ENCODE measurements around the gene CACNA1S.

CACNA1S gene

DNA sequence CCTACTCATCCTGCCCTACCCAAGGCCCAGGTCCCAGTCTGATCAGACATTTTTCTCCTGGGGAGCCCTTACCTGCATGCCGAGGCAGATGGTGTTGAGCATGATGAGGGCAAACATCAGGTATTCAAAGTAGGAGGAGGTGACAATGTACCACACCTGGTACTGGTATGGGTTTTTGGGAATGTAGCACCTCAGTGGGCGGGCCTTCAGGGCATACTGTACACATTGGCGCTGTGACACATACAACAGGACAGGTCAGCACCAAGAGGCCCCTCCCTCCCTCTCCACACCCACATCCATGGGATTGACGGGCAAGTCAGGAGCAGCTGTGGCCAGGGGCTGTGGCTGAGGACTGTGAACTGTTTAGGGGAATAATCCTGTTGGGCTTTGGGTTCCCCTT is 51.6 kb downstream of the CACNA1S start:
- no peak for DNase-seq
- Histone ChIP-seq H3K9me3 (no peaks in the 10 kb centered on the region), H3K27me3 (no peaks in the 10 kb centered on the region), H3K4me1 (no peaks in the 10 kb centered on the region), H3K36me3 (no peaks in the 10 kb centered on the region), H3K4me3 (ENCODE audit: low read depth, low read length) (no peak overlapping the region)
- TF ChIP-seq, protein P1, sequence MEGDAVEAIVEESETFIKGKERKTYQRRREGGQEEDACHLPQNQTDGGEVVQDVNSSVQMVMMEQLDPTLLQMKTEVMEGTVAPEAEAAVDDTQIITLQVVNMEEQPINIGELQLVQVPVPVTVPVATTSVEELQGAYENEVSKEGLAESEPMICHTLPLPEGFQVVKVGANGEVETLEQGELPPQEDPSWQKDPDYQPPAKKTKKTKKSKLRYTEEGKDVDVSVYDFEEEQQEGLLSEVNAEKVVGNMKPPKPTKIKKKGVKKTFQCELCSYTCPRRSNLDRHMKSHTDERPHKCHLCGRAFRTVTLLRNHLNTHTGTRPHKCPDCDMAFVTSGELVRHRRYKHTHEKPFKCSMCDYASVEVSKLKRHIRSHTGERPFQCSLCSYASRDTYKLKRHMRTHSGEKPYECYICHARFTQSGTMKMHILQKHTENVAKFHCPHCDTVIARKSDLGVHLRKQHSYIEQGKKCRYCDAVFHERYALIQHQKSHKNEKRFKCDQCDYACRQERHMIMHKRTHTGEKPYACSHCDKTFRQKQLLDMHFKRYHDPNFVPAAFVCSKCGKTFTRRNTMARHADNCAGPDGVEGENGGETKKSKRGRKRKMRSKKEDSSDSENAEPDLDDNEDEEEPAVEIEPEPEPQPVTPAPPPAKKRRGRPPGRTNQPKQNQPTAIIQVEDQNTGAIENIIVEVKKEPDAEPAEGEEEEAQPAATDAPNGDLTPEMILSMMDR (IDR thresholded peaks at IDR 0.05; ENCODE audit: low read depth, low read length): no peak

DNA sequence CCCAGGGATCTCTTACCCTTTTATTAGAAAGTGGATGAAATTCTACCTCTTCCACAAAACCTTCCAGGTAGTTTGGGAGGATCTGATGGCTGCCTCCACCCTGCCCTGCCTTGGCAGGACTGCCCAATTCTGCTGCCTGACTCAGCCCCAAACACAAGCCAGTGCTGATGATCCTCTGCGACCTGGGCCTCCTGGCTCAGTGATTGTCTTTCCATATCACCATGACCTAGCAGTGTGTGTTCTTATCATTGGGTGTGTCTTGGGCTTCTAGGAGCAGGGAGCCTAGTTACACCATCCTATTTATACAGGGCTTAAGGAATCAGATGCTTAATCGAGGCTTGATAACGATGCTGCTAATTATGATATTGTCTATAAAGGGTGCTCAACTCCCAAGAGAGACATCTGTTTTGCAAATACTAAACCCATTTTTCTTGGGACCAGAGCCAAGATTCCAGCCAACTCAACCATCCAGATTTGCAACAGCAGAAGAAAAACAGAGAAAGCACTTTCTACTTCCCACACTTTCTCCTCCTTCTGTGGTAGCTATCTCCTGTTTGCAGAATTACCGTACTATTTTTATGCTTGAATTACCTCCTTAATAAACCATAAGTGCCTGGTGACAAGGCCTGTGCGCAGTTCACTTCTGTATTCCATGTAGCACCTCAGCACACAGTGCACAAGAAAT is 52.2 kb downstream of the CACNA1S start:
- Histone ChIP-seq H3K4me1 (no peaks in the 10 kb centered on the region), H3K36me3 (no peaks in the 10 kb centered on the region), H3K27me3 (no peaks in the 10 kb centered on the region), H3K9me3 (no peaks in the 10 kb centered on the region), H3K4me3 (ENCODE audit: low read depth, low read length) (no peak overlapping the region)
- TF ChIP-seq, protein P1 (IDR thresholded peaks at IDR 0.05; ENCODE audit: low read depth, low read length): no peak
- no peak for DNase-seq

DNA sequence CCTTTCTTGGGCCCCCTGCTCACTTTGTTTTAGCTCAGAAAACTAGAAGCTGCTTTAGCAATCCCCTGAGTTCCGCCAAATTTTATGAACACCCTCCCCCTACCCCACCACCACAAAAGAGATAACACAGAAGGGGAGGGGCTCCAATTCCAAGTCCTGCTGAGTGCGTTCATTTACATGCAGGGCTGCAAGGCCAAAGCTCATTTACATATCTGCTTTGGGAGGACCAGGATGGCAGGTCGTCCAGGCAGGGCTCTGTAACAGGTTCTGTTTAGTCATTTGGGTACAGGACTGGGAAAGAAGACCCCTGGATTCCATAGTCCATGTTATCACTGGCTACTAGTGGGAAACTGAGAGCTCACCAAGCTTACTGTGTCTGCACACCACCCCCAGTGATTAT is 52.8 kb downstream of the CACNA1S start:
- Histone ChIP-seq H3K27me3 (no peaks in the 10 kb centered on the region), H3K36me3 (no peaks in the 10 kb centered on the region), H3K4me3 (ENCODE audit: low read depth, low read length) (no peak overlapping the region), H3K4me1 (no peaks in the 10 kb centered on the region), H3K9me3 (no peaks in the 10 kb centered on the region)
- TF ChIP-seq, protein P1 (IDR thresholded peaks at IDR 0.05; ENCODE audit: low read depth, low read length): no peak
- no peak for DNase-seq

DNA sequence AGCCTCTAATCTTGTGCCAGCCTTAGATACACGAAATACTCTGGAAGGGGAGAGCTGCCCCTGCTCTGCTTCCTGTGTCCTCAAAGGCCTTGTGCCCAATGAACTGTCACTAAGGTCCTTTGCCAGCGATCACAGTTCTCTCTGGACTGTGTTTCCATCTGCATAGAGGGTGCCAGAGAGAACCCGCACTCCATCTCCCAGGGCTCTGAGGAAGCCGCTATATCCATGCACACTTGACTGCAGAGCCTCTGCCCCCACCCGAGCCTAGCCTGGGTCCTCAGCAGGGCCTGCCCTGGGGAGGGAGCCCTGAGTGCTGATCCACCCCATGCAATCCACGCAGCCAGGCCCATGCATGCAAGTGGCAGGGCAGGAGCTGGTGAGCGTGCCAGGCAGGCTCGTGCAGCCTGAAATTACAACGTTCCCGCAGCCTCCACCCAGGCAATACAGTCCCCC is 58.1 kb downstream of the CACNA1S start:
- Histone ChIP-seq H3K4me3 (ENCODE audit: low read depth, low read length) (no peak overlapping the region), H3K36me3 (no peaks in the 10 kb centered on the region), H3K27me3 (no peaks in the 10 kb centered on the region; the same call in 1 of the 2 replicates), H3K4me1 (no peaks in the 10 kb centered on the region), H3K9me3 (no peaks in the 10 kb centered on the region)
- TF ChIP-seq, protein P1 (IDR thresholded peaks at IDR 0.05; ENCODE audit: low read depth, low read length): no peak
- no peak for DNase-seq

DNA sequence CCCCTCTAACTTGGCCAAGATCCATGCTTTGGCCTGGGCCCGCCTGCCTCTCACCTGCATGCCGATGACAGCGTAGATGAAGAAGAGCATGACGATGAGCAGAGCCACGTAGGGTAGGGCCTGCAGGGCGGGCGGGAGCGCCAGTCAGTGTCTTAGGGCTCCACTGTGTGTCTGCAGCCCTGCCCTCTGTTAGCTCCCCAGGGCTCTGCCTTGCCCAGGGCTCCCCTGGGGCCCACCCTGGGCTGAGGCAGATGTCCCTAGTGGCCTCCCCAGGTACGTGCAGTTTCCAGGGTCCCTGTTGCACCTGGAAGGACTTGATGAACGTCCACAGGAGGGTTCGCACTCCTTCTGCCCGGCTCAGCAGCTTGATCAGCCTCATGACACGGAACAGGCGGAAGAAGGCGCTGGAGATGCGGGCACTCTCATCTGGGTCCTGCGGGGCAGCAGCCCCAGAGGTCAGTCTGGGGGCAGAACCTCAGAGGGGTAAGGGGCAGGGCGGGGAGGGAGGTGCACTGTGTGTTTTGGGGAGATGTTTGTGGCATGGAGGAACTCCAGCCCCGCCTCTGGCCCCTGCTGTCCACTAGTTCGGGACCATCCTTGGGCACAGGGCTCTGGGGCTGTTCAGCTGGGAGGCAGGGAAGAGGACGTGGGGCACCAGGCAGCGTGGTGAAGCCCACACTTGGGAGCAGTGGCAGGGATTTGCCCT is 58.9 kb downstream of the CACNA1S start:
- TF ChIP-seq, protein P1 (IDR thresholded peaks at IDR 0.05; ENCODE audit: low read depth, low read length): 0 out of 2 replicates have a peak, but pooled peaks have one; percentile 18
- no peaks in the 10 kb centered on the region; the same call in 1 of the 2 replicates for H3K27me3 ChIP-seq

DNA sequence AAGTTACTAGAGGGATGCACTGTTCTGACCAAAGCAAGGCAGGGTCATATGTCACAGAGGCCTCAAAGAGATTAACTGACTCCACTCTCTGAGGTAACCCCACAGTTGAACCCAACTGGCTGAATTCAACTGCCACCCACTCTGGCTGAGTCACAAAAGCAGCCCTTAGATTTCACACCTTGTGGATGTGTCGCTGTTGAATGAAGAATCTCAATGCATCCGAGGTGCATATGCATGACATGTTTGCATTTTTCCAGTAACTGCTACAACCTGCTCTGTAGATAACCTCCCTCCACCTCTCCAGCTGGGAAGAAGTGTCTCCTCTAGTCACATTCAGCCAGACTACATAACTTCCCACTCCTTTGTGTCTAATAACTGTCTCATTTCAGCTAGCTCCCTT is 60.8 kb downstream of the CACNA1S start:
- no peaks in the 10 kb centered on the region; the same call in 1 of the 2 replicates for H3K27me3 ChIP-seq
- no peak for DNase-seq
- H3K4me1 ChIP-seq: no peaks in the 10 kb centered on the region
- H3K9me3 ChIP-seq: no peaks in the 10 kb centered on the region
- no peak overlapping the region for H3K4me3 ChIP-seq (ENCODE audit: low read depth, low read length)
- TF ChIP-seq, protein P1 (IDR thresholded peaks at IDR 0.05; ENCODE audit: low read depth, low read length): no peak
- H3K36me3 ChIP-seq: no peaks in the 10 kb centered on the region

More for the DNA sequence above, 58.9 kb downstream of the CACNA1S start:
- H3K9me3 ChIP-seq: no peaks in the 10 kb centered on the region
- H3K4me1 ChIP-seq: no peaks in the 10 kb centered on the region
- no peak overlapping the region for H3K4me3 ChIP-seq (ENCODE audit: low read depth, low read length)
- no peaks in the 10 kb centered on the region for H3K36me3 ChIP-seq
- DNase-seq: no peak

Data from BE2C (cell line).